AG04450 (cell line): ENCODE data around the gene PRORP. TPM values are rescaled to one million over a fixed set of nuclear protein-coding genes. Genes with fewer than 3 reads are reported as not detected.
"Not testable (repeated sequence)": the region's sequence is repeated elsewhere in the genome, so short reads cannot be mapped to it uniquely, and the experiment has no call there.

Source experiments
- CTCF ChIA-PET: fragments of 300-600, 350-600 bp; formaldehyde crosslinking; extraction: SDS; loops from one replicate; lab custom pipeline; 2022; ENCODE audit warnings: antibody characterized with exemption, inconsistent platforms; lab: Charles Lee
- POLR2A ChIA-PET: fragments of 350-600 bp; formaldehyde crosslinking; extraction: SDS; loops from one replicate; lab custom pipeline; 2021; ENCODE audit warnings: antibody characterized with exemption, inconsistent platforms; lab: Yijun Ruan, JAX
- DNase-seq: peaks from one replicate; pipeline ENCODE4 v3.0.0-alpha.2; 2011; ENCODE audit warnings: low read depth, low spot score
- H3K27ac ChIP-seq: one replicate; pipeline ENCODE4 v1.5.1; 2012; ENCODE audit warnings: low read depth, low read length, control low read depth
- H3K27me3 ChIP-seq: one replicate; pipeline ENCODE4 v1.6.0; 2012; ENCODE audit warnings: low read length; ENCODE audit not compliant: control insufficient read depth, insufficient read depth
- H3K4me3 ChIP-seq: 2 replicates; pipeline ENCODE4 v1.5.1; 2011; ENCODE audit warnings: mild to moderate bottlenecking, low read depth, low read length, control low read depth
- H3K9me3 ChIP-seq: 2 replicates; pipeline ENCODE4 v1.5.1; 2012; ENCODE audit warnings: low read length; ENCODE audit not compliant: control insufficient read depth, insufficient read depth
- polyA plus RNA-seq: library from polyadenylated mRNA; depleted of rRNA; stranded (reverse); fragments of >200 nt; gene quantifications from 2 replicates; pipeline ENCODE4 v1.2.3, GENCODE V29; 2011
- TF ChIP-seq, protein P1 (sequence below): IDR thresholded peaks from 2 replicates; pipeline ENCODE4 v1.5.1; 2011; ENCODE audit warnings: low read depth, low read length, control low read depth, inconsistent platforms

PRORP gene
- polyA plus RNA-seq, 1 experiment, result 34.9 TPM

DNA sequence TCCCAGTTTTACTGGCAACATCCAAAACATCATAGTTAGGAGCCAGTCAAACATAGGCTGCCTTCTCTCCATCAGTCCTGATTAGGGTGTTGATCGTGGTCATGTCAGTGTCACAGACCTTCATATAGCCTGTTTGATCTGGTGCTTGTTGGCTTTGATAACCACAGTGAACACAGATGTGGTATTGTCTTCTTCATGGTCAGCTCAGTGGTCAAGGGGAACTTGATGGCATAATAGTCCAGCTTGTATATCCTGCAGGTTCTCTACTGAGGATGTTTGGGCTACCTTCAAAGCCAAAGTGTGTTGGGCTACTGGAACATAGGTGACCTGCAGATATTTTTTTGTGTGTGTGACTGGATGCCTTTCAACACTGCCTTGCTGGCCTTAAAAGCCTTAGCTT lies 21.7 kb downstream of the PRORP start:
- ChIA-PET CTCF (interaction anchor here (1.6 to 16.4 kb wide), 4 partner anchors 11 to 271 kb away, joined by 9 to 418 read pairs (median 52); partner anchors contain the start of gene NFKBIA), POLR2A (interaction anchor here (1.5 kb wide), 1 partner anchor 261 kb away, joined by 4 read pairs; the partner anchor contains the start of gene NFKBIA)
- no peak for DNase-seq
- TF ChIP-seq, protein P1, sequence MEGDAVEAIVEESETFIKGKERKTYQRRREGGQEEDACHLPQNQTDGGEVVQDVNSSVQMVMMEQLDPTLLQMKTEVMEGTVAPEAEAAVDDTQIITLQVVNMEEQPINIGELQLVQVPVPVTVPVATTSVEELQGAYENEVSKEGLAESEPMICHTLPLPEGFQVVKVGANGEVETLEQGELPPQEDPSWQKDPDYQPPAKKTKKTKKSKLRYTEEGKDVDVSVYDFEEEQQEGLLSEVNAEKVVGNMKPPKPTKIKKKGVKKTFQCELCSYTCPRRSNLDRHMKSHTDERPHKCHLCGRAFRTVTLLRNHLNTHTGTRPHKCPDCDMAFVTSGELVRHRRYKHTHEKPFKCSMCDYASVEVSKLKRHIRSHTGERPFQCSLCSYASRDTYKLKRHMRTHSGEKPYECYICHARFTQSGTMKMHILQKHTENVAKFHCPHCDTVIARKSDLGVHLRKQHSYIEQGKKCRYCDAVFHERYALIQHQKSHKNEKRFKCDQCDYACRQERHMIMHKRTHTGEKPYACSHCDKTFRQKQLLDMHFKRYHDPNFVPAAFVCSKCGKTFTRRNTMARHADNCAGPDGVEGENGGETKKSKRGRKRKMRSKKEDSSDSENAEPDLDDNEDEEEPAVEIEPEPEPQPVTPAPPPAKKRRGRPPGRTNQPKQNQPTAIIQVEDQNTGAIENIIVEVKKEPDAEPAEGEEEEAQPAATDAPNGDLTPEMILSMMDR, result no peak
- H3K27ac ChIP-seq, result no peak overlapping the region
- H3K27me3 ChIP-seq, result no peaks in the 10 kb centered on the region
- no peaks in the 10 kb centered on the region for H3K9me3 ChIP-seq
- no peak overlapping the region for H3K4me3 ChIP-seq

DNA sequence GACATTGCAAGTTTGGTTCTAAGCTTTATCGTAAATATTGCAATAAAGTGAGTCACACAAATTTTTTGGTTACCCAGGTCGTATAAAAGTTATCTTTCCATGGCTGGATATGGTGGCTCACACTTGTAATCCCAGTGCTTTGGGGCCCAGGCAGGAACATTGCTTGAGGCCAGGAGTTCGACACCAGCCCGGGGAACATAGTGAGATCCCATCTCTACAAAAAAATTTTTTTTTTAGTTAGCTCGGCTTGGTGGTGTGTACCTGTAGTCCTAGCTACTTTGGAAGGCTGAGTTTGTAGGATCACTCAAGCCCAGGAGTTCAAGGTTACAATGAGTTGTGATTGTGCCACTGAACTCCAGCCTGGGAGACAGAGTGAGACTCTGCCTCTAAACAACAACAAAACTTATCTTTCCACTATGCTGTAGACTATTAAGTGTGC lies 24.4 kb downstream of the PRORP start:
- TF ChIP-seq, protein P1, result no peak
- Histone ChIP-seq H3K27me3 (no peaks in the 10 kb centered on the region), H3K9me3 (no peaks in the 10 kb centered on the region), H3K27ac (no peak overlapping the region), H3K4me3 (no peak overlapping the region)
- POLR2A ChIA-PET, result no interaction called here
- DNase-seq, result no peak
- CTCF ChIA-PET, result interaction anchor here (1.0 to 16.4 kb wide), 4 partner anchors 68 to 268 kb away, joined by 3 to 418 read pairs (median 4); partner anchors contain the start of gene NFKBIA

DNA sequence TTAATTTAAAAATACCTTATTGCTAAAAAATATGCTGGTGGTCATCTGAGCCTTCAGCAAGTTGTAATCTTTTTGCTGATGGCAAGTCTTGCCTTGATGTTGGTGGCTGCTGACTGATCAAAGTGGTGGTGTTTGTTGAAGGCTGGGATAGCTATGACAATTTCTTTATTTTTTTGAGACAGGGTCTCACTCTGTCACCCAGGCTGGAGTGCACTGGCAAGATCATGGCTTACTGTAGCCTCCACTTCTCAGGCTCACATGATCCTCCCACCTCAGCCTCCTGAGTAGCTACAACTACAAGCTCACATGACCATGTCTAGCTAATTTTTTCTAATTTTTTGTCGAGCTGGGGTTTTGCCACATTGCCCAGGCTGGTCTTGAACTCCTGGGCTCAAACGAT lies 24.8 kb downstream of the PRORP start:
- H3K4me3 ChIP-seq, result no peak overlapping the region
- ChIA-PET CTCF (interaction anchor here (1.0 to 16.4 kb wide), 2 partner anchors 258 to 268 kb away, joined by 3 to 418 read pairs; partner anchors contain the start of gene NFKBIA), POLR2A (no interaction called here)
- DNase-seq, result no peak
- TF ChIP-seq, protein P1, result no peak
- no peaks in the 10 kb centered on the region for H3K9me3 ChIP-seq
- no peak overlapping the region for H3K27ac ChIP-seq
- H3K27me3 ChIP-seq, result no peaks in the 10 kb centered on the region

DNA sequence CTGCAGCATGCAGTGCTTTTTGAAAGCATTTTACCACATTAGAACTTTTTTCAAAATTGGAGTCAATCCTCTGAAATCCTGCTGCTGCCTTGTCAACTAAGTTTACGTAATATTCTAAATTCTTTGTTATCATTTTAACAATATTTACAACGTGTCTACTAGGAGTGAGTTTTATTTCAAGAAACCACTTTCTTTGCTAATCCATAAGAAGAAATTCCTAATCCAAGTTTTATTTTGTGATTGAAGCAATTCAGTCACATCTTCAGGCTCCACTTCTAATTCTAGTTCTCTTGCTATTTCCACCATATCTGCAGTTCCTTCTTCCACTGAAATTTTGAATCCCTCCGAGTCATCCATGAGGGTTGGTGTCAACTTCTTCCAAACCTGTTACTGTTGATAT lies 25.4 kb downstream of the PRORP start:
- POLR2A ChIA-PET, result no interaction called here
- CTCF ChIA-PET, result interaction anchor here (16.4 kb wide), 1 partner anchor 267 kb away, joined by 418 read pairs; no protein-coding TSS in a partner anchor
- TF ChIP-seq, protein P1, result no peak
- Histone ChIP-seq H3K27ac (no peak overlapping the region), H3K27me3 (no peaks in the 10 kb centered on the region), H3K4me3 (no peak overlapping the region), H3K9me3 (no peaks in the 10 kb centered on the region; the same call in 1 of the 2 replicates)
- DNase-seq, result no peak

DNA sequence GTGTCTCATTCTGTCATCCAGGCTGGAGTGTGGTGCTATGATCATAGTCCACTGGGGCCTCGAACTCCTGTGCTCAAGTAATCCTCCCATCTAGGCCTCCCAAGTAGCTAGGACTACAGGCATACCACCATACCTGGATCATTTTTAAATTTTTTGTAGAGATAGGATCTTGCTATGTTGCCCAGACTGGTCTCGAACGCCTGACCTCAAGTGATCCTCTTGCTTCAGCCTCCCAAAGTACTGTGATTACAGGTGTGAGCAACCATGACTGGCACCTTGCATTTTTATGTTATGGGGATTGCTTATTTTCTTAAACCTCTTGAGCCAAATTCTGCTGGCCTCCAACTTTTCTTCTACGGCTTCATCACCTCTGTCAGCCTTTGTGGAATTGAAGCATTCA lies 26.9 kb downstream of the PRORP start:
- H3K9me3 ChIP-seq, result no peaks in the 10 kb centered on the region; the same call in 1 of the 2 replicates
- ChIA-PET CTCF (interaction anchor here (0.7 to 16.4 kb wide), 3 partner anchors 257 to 538 kb away, joined by 3 to 418 read pairs (median 4); no protein-coding TSS in a partner anchor), POLR2A (no interaction called here)
- TF ChIP-seq, protein P1, result no peak
- DNase-seq, result no peak
- no peak overlapping the region for H3K4me3 ChIP-seq
- no peak overlapping the region for H3K27ac ChIP-seq
- H3K27me3 ChIP-seq, result no peaks in the 10 kb centered on the region

DNA sequence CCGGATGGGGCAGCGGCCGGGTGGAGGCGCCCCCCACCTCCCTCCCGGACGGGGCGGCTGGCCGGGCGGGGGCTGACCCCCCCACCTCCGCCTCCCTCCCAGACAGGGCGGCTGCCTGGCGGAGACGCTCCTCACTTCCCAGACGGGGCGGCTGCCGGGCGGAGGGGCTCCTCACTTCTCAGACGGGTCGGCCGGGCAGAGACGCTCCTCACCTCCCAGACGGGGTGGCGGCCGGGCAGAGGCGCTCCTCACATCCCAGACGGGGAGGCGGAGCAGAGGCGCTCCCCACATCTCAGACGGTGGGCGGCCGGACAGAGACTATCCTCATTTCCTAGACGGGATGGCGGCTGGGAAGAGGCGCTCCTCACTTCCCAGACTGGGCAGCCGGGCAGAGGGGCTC lies 30.2 kb downstream of the PRORP start:
- H3K4me3 ChIP-seq, DNase-seq, POLR2A ChIA-PET, H3K27ac ChIP-seq, H3K9me3 ChIP-seq, CTCF ChIA-PET, H3K27me3 ChIP-seq: not testable (repeated sequence)
